ENCODE measurements around the gene CTXN3. TPM values are rescaled to one million over a fixed set of nuclear protein-coding genes. Genes with fewer than 3 reads are reported as not detected.

Gene CTXN3
- total RNA-seq (ENCODE audit: unreplicated experiment): 5.4 TPM
- long read RNA-seq, partial matches to known transcripts: 0 of 8 reads
- long read RNA-seq, other reads (novel, unspliced or antisense): 8 of 8 reads

GRCh38 chr5:127649018-127649439, at the start of gene CTXN3:
Gene CTXN3 (plus strand): TSS chr5:127649082. CDS start chr5:127657522, 8,440 bp downstream.
- H3K27ac Mint-ChIP-seq (ENCODE audit: unreplicated experiment): no peak within 1 kb of the TSS
- no peak within 1 kb of the TSS for H3K4me3 Mint-ChIP-seq (ENCODE audit: unreplicated experiment)
- H3K27me3 Mint-ChIP-seq (ENCODE audit: unreplicated experiment): no peaks in the 10 kb centered on the region
- peaks cover 13% of the 10 kb centered on the region for H3K4me1 Mint-ChIP-seq (ENCODE audit: unreplicated experiment)
- DNase-seq (ENCODE audit: low spot score): no peak
- no peaks in the 10 kb centered on the region for H3K9me3 Mint-ChIP-seq (ENCODE audit: unreplicated experiment)
- no peaks in the 10 kb centered on the region for H3K36me3 Mint-ChIP-seq (ENCODE audit: low read depth, unreplicated experiment)
- no peak for TF ChIP-seq CTCF (IDR thresholded peaks at IDR 0.05; ENCODE audit: unreplicated experiment)

- TF ChIP-seq CTCF (IDR thresholded peaks at IDR 0.05; ENCODE audit: unreplicated experiment): no peak
- peaks cover 32% of the 10 kb centered on the region for H3K4me1 Mint-ChIP-seq (ENCODE audit: unreplicated experiment)
- no peaks in the 10 kb centered on the region for H3K36me3 Mint-ChIP-seq (ENCODE audit: low read depth, unreplicated experiment)
- H3K27ac Mint-ChIP-seq (ENCODE audit: unreplicated experiment): no peak overlapping the region
- H3K9me3 Mint-ChIP-seq (ENCODE audit: unreplicated experiment): no peaks in the 10 kb centered on the region
- peaks cover 3% of the 10 kb centered on the region for H3K27me3 Mint-ChIP-seq (ENCODE audit: unreplicated experiment)
- H3K4me3 Mint-ChIP-seq (ENCODE audit: unreplicated experiment): no peak overlapping the region
- DNase-seq (ENCODE audit: low spot score): no peak
Observed at GRCh38 chr5:127599320-127599719, 49.6 kb upstream of the CTXN3 start.

GRCh38 chr5:127599847-127600246, 49.0 kb upstream of the CTXN3 start:
- Mint-ChIP-seq H3K4me1 (ENCODE audit: unreplicated experiment) (peaks cover 33% of the 10 kb centered on the region), H3K27ac (ENCODE audit: unreplicated experiment) (no peak overlapping the region), H3K36me3 (ENCODE audit: low read depth, unreplicated experiment) (no peaks in the 10 kb centered on the region), H3K27me3 (ENCODE audit: unreplicated experiment) (peaks cover 3% of the 10 kb centered on the region), H3K4me3 (ENCODE audit: unreplicated experiment) (no peak overlapping the region), H3K9me3 (ENCODE audit: unreplicated experiment) (no peaks in the 10 kb centered on the region)
- no peak for TF ChIP-seq CTCF (IDR thresholded peaks at IDR 0.05; ENCODE audit: unreplicated experiment)
- no peak for DNase-seq (ENCODE audit: low spot score)

- DNase-seq (ENCODE audit: low spot score): no peak
- H3K27ac Mint-ChIP-seq (ENCODE audit: unreplicated experiment): no peak overlapping the region
- H3K4me1 Mint-ChIP-seq (ENCODE audit: unreplicated experiment): peaks cover 37% of the 10 kb centered on the region
- H3K36me3 Mint-ChIP-seq (ENCODE audit: low read depth, unreplicated experiment): no peaks in the 10 kb centered on the region
- H3K9me3 Mint-ChIP-seq (ENCODE audit: unreplicated experiment): no peaks in the 10 kb centered on the region
- H3K27me3 Mint-ChIP-seq (ENCODE audit: unreplicated experiment): peaks cover 3% of the 10 kb centered on the region
- TF ChIP-seq CTCF (IDR thresholded peaks at IDR 0.05; ENCODE audit: unreplicated experiment): no peak
- H3K4me3 Mint-ChIP-seq (ENCODE audit: unreplicated experiment): no peak overlapping the region
Observed at GRCh38 chr5:127601111-127601510, 47.8 kb upstream of the CTXN3 start.

- no peak for TF ChIP-seq CTCF (IDR thresholded peaks at IDR 0.05; ENCODE audit: unreplicated experiment)
- DNase-seq (ENCODE audit: low spot score): no peak
- no peaks in the 10 kb centered on the region for H3K9me3 Mint-ChIP-seq (ENCODE audit: unreplicated experiment)
- H3K27ac Mint-ChIP-seq (ENCODE audit: unreplicated experiment): no peak overlapping the region
- no peaks in the 10 kb centered on the region for H3K36me3 Mint-ChIP-seq (ENCODE audit: low read depth, unreplicated experiment)
- no peak overlapping the region for H3K4me3 Mint-ChIP-seq (ENCODE audit: unreplicated experiment)
- H3K27me3 Mint-ChIP-seq (ENCODE audit: unreplicated experiment): peaks cover 3% of the 10 kb centered on the region
- peaks cover 33% of the 10 kb centered on the region for H3K4me1 Mint-ChIP-seq (ENCODE audit: unreplicated experiment)
Observed at GRCh38 chr5:127601601-127602000, 47.3 kb upstream of the CTXN3 start.

Measured in endothelial cell (in vitro differentiated cells).